Central memory CD8-positive, alpha-beta T cell (primary cell): Measurements from ENCODE around the gene TRPV6.

Source experiments
- ATAC-seq: fragments of 150-1000 bp; cut with Tn5 transposase; replicated peaks from 2 replicates; pipeline ENCODE4 v1.10.0; 2022; ENCODE audit warnings: mild to moderate bottlenecking, moderate FRiP score, moderate number of reproducible peaks; ENCODE audit not compliant: poor library complexity, severe bottlenecking; ENCODE audit errors: extremely low read depth
- DNase-seq, 2 donors: peaks; one replicate each; pipeline ENCODE4 v3.0.0; 2021; ENCODE audit warnings: low spot score in 2 of 2
- H3K27ac Mint-ChIP-seq: one replicate; pipeline ENCODE4 v1.8.0; 2022; ENCODE audit warnings: low read depth, mild to moderate bottlenecking, moderate library complexity, mixed read lengths
- H3K27me3 Mint-ChIP-seq: one replicate; pipeline ENCODE4 v1.8.0; 2022; ENCODE audit warnings: mixed read lengths
- H3K36me3 Mint-ChIP-seq: one replicate; pipeline ENCODE4 v1.8.0; 2022; ENCODE audit warnings: mild to moderate bottlenecking, moderate library complexity, mixed read lengths; ENCODE audit not compliant: insufficient read depth
- H3K4me1 Mint-ChIP-seq: one replicate; pipeline ENCODE4 v1.8.0; 2022; ENCODE audit warnings: mixed read lengths
- H3K4me3 Mint-ChIP-seq: one replicate; pipeline ENCODE4 v1.8.0; 2022; ENCODE audit warnings: mild to moderate bottlenecking, moderate library complexity, mixed read lengths
- H3K9me3 Mint-ChIP-seq: one replicate; pipeline ENCODE4 v1.8.0; 2022; ENCODE audit warnings: mixed read lengths

Gene TRPV6

GRCh38 chr7:142838461-142839213 lies 46.9 kb downstream of the TRPV6 start:
- no peaks in the 10 kb centered on the region for H3K9me3 Mint-ChIP-seq

GRCh38 chr7:142836426-142836825 lies 49.1 kb downstream of the TRPV6 start:
- no peak for ATAC-seq
- Mint-ChIP-seq H3K27me3 (no peaks in the 10 kb centered on the region), H3K4me1 (peaks cover 5% of the 10 kb centered on the region), H3K36me3 (no peaks in the 10 kb centered on the region), H3K27ac (no peak overlapping the region), H3K4me3 (no peak overlapping the region), H3K9me3 (no peaks in the 10 kb centered on the region)
- no peak for DNase-seq

More at GRCh38 chr7:142838461-142839213, 46.9 kb downstream of the TRPV6 start:
- ATAC-seq (no peak), DNase-seq (no peak)
- H3K27me3 Mint-ChIP-seq, result no peaks in the 10 kb centered on the region
- no peaks in the 10 kb centered on the region for H3K36me3 Mint-ChIP-seq
- H3K4me1 Mint-ChIP-seq, result peaks cover 5% of the 10 kb centered on the region
- no peak overlapping the region for H3K27ac Mint-ChIP-seq
- no peak overlapping the region for H3K4me3 Mint-ChIP-seq

- H3K9me3 Mint-ChIP-seq, result no peaks in the 10 kb centered on the region
- ATAC-seq (no peak), DNase-seq (no peak)
- no peaks in the 10 kb centered on the region for H3K36me3 Mint-ChIP-seq
- H3K27me3 Mint-ChIP-seq, result no peaks in the 10 kb centered on the region
- no peak overlapping the region for H3K27ac Mint-ChIP-seq
- no peak overlapping the region for H3K4me3 Mint-ChIP-seq
- H3K4me1 Mint-ChIP-seq, result peaks cover 5% of the 10 kb centered on the region
Observed at GRCh38 chr7:142835487-142835886, 50.1 kb downstream of the TRPV6 start.

- peaks cover 1% of the 10 kb centered on the region for H3K27me3 Mint-ChIP-seq
- peaks cover 2% of the 10 kb centered on the region for H3K36me3 Mint-ChIP-seq
- no peak for DNase-seq
- no peaks in the 10 kb centered on the region for H3K9me3 Mint-ChIP-seq
- H3K27ac Mint-ChIP-seq, result peak overlapping the region; percentile 3
- ATAC-seq, result no peak
- peaks cover 5% of the 10 kb centered on the region for H3K4me1 Mint-ChIP-seq
- H3K4me3 Mint-ChIP-seq, result no peak overlapping the region
Observed at GRCh38 chr7:142833174-142834048, 52.1 kb downstream of the TRPV6 start.

GRCh38 chr7:142832417-142832816 lies 53.1 kb downstream of the TRPV6 start:
- DNase-seq (no peak), ATAC-seq (no peak)
- H3K27me3 Mint-ChIP-seq, result peaks cover 8% of the 10 kb centered on the region
- H3K4me1 Mint-ChIP-seq, result peaks cover 5% of the 10 kb centered on the region
- H3K27ac Mint-ChIP-seq, result no peak overlapping the region
- peaks cover 2% of the 10 kb centered on the region for H3K36me3 Mint-ChIP-seq
- no peaks in the 10 kb centered on the region for H3K9me3 Mint-ChIP-seq
- no peak overlapping the region for H3K4me3 Mint-ChIP-seq

GRCh38 chr7:142827951-142828500 lies 57.5 kb downstream of the TRPV6 start:
- H3K4me3 Mint-ChIP-seq, result no peak overlapping the region
- ATAC-seq (no peak), DNase-seq (no peak)
- H3K27me3 Mint-ChIP-seq, result peaks cover 28% of the 10 kb centered on the region
- H3K4me1 Mint-ChIP-seq, result no peaks in the 10 kb centered on the region
- peaks cover 2% of the 10 kb centered on the region for H3K36me3 Mint-ChIP-seq
- no peak overlapping the region for H3K27ac Mint-ChIP-seq
- H3K9me3 Mint-ChIP-seq, result no peaks in the 10 kb centered on the region

- no peak overlapping the region for H3K4me3 Mint-ChIP-seq
- peaks cover 69% of the 10 kb centered on the region for H3K27me3 Mint-ChIP-seq
- H3K36me3 Mint-ChIP-seq, result no peaks in the 10 kb centered on the region
- peaks cover 5% of the 10 kb centered on the region for H3K9me3 Mint-ChIP-seq
- ATAC-seq, result no peak
- DNase-seq, result no peak
- no peaks in the 10 kb centered on the region for H3K4me1 Mint-ChIP-seq
- no peak overlapping the region for H3K27ac Mint-ChIP-seq
Observed at GRCh38 chr7:142822714-142823113, 62.8 kb downstream of the TRPV6 start.
